Testis (tissue), 2 donors: Measurements from ENCODE around the gene OR51B2.

ENCODE experiments used
- CTCF ChIP-seq, 3 experiments: fragments of 450-650 bp in 2 of 3; fragments of 200-600 bp in 1 of 3; sonication (generic) in 1 of 3; IDR thresholded peaks; one replicate each; pipeline ENCODE4 v1.5.1; 2016 to 2019; ENCODE audit warnings: antibody characterized with exemption in 3 of 3, mild to moderate bottlenecking in 2 of 3, moderate library complexity in 1 of 3
- POLR2A ChIP-seq: fragments of 450-650 bp; IDR thresholded peaks from one replicate; pipeline ENCODE4 v1.6.1; 2017; ENCODE audit warnings: antibody characterized with exemption, mild to moderate bottlenecking, moderate library complexity

- no peak for TF ChIP-seq POLR2A
- TF ChIP-seq CTCF (IDR thresholded peaks at IDR 0.05) = no peak
Observed at GRCh38 chr11:5297721-5298323, 26.3 kb downstream of the OR51B2 start.
